ENCODE data around the gene TTLL8. TPM values are rescaled to one million over a fixed set of nuclear protein-coding genes. Genes with fewer than 3 reads are reported as not detected.

TTLL8 gene
- total RNA-seq, 4 donors from 2014 or later = not detected

GRCh38 chr22:50057278-50058060, 629 bp downstream of the TTLL8 start:
- WGBS = 81% methylated on average over 12 of the region's 14 CpGs
- TF ChIP-seq EP300 (IDR thresholded peaks at IDR 0.05) (no peak), POLR2A (IDR thresholded peaks at IDR 0.05; ENCODE audit: low read depth) (no peak), CTCF (IDR thresholded peaks at IDR 0.05) (no peak), POLR2AphosphoS5 (IDR thresholded peaks at IDR 0.05) (no peak)
- H3K9me3 ChIP-seq = peaks cover 0 to 20% (median 15%) of the 10 kb centered on the region in 4 donors
- no peak for DNase-seq (ENCODE audit: extremely low spot score)
- H3K36me3 ChIP-seq = no peaks in the 10 kb centered on the region
- H3K4me1 ChIP-seq = peaks cover 13 to 20% (median 14%) of the 10 kb centered on the region in 4 donors
- H3K27ac ChIP-seq (replicated peaks in 1 of 4) = no peak overlapping the region
- peaks cover 0 to 85% (median 19%) of the 10 kb centered on the region in 4 donors for H3K27me3 ChIP-seq
- intact Hi-C loops (cut with DNase I) = no loop called here
- H3K4me3 ChIP-seq = no peak overlapping the region

GRCh38 chr22:50056214-50056972, 1.7 kb downstream of the TTLL8 start:
- Histone ChIP-seq H3K27ac (replicated peaks in 1 of 4) (no peak overlapping the region), H3K27me3 (peaks cover 0 to 74% (median 19%) of the 10 kb centered on the region in 4 donors), H3K9me3 (peaks cover 0 to 23% (median 15%) of the 10 kb centered on the region in 4 donors), H3K4me3 (no peak overlapping the region), H3K4me1 (peaks cover 13 to 20% (median 14%) of the 10 kb centered on the region in 4 donors), H3K36me3 (no peaks in the 10 kb centered on the region)
- TF ChIP-seq CTCF (IDR thresholded peaks at IDR 0.05) = no peak
- WGBS = 82% methylated on average over 34 of the region's 34 CpGs
- intact Hi-C loops (cut with DNase I) = no loop called here
- no peak for DNase-seq (ENCODE audit: extremely low spot score)

GRCh38 chr22:50053861-50054260, 4.2 kb downstream of the TTLL8 start:
- Histone ChIP-seq H3K4me3 (no peak overlapping the region), H3K4me1 (peaks cover 5 to 12% (median 7%) of the 10 kb centered on the region in 4 donors), H3K27ac (replicated peaks in 1 of 4) (no peak overlapping the region), H3K36me3 (no peaks in the 10 kb centered on the region), H3K9me3 (peaks cover 0 to 23% (median 15%) of the 10 kb centered on the region in 4 donors), H3K27me3 (peaks cover 0 to 59% (median 6%) of the 10 kb centered on the region in 4 donors)
- TF ChIP-seq CTCF (IDR thresholded peaks at IDR 0.05) = no peak
- no peak for TF ChIP-seq POLR2AphosphoS5 (IDR thresholded peaks at IDR 0.05)
- no peak for TF ChIP-seq EP300 (IDR thresholded peaks at IDR 0.05)
- no peak for TF ChIP-seq POLR2A (IDR thresholded peaks at IDR 0.05; ENCODE audit: low read depth)
- WGBS = 92% methylated on average over 18 of the region's 18 CpGs
- DNase-seq (ENCODE audit: extremely low spot score) = no peak
- intact Hi-C loops (cut with DNase I) = no loop called here

GRCh38 chr22:50051930-50052329, 6.2 kb downstream of the TTLL8 start:
- Histone ChIP-seq H3K36me3 (no peaks in the 10 kb centered on the region), H3K27ac (replicated peaks in 1 of 4) (no peak overlapping the region), H3K9me3 (peaks cover 0 to 23% (median 15%) of the 10 kb centered on the region in 4 donors), H3K4me1 (no peaks in the 10 kb centered on the region), H3K27me3 (peaks cover 0 to 60% (median 0%) of the 10 kb centered on the region in 4 donors), H3K4me3 (no peak overlapping the region)
- intact Hi-C loops (cut with DNase I) = no loop called here
- 90% methylated on average over 15 of the region's 18 CpGs for WGBS
- TF ChIP-seq POLR2A (IDR thresholded peaks at IDR 0.05; ENCODE audit: low read depth) (no peak), EP300 (IDR thresholded peaks at IDR 0.05) (no peak), CTCF (IDR thresholded peaks at IDR 0.05) (no peak), POLR2AphosphoS5 (IDR thresholded peaks at IDR 0.05) (no peak)
- no peak for DNase-seq (ENCODE audit: extremely low spot score)

Data from esophagus muscularis mucosa (tissue), 4 donors.